Tibial nerve (tissue), 4 donors: ENCODE data around the gene IL1RAPL2. TPM values are rescaled to one million over a fixed set of nuclear protein-coding genes. Genes with fewer than 3 reads are reported as not detected.

Experiments used
- DNase-seq, 2 donors: peaks; one replicate each; pipeline ENCODE4 v3.0.0-alpha.2; 2019; ENCODE audit warnings: low spot score in 2 of 2
- H3K27ac ChIP-seq, 4 donors: fragments of 200-600 bp; sonication (generic) in 3 of 4; one replicate each; pipeline ENCODE4 v1.5.1; 2017 to 2019; ENCODE audit warnings: mild to moderate bottlenecking in 1 of 4
- H3K27me3 ChIP-seq, 2 donors: fragments of 200-600 bp; sonication (generic) in 1 of 2; one replicate each; pipeline versions ENCODE4 v1.5.1 to v1.6.0; 2017 to 2019
- H3K36me3 ChIP-seq, 3 donors: fragments of 200-600 bp; sonication (generic); one replicate each; pipeline ENCODE4 v1.5.1; 2018 to 2019
- H3K4me1 ChIP-seq, 4 donors: fragments of 200-600 bp; sonication (generic) in 3 of 4; one replicate each; pipeline ENCODE4 v1.5.1; 2017 to 2019
- H3K4me3 ChIP-seq, 4 donors: fragments of 200-600 bp; sonication (generic) in 3 of 4; one replicate each; pipeline ENCODE4 v1.5.1; 2017 to 2019; ENCODE audit warnings: mild to moderate bottlenecking in 1 of 4, moderate library complexity in 1 of 4
- H3K9me3 ChIP-seq, 4 donors: fragments of 200-600 bp; sonication (generic) in 3 of 4; one replicate each; pipeline ENCODE4 v1.5.1; 2017 to 2019
- EP300 ChIP-seq, 2 donors: sonication (generic); formaldehyde crosslinking; IDR thresholded peaks; one replicate each; pipeline ENCODE4 v1.6.1; 2017; ENCODE audit warnings: antibody characterized with exemption in 2 of 2, mild to moderate bottlenecking in 1 of 2
- POLR2A ChIP-seq, 2 donors: fragments of 450-650 bp; IDR thresholded peaks; one replicate each; pipeline ENCODE4 v1.6.1; 2017; ENCODE audit warnings: antibody characterized with exemption in 2 of 2, mild to moderate bottlenecking in 2 of 2, moderate library complexity in 2 of 2
- WGBS, 2 donors: methylation state at CpG; one replicate each; pipeline ENCODE4 v1.1.5; 2018; 5-methylcytosine and 5-hydroxymethylcytosine counted together
- total RNA-seq, 4 donors: library from RNA; depleted of rRNA; stranded (reverse); fragments of >200 nt; gene quantifications; one replicate each; pipeline ENCODE4 v1.1.0, GENCODE V29; 2016
- TF ChIP-seq, protein P1 (sequence below), 5 experiments: fragments of 200-600 bp in 3 of 5; fragments of 450-650 bp in 2 of 5; sonication (generic) in 3 of 5; IDR thresholded peaks; one replicate each; pipeline ENCODE4 v1.5.1; 2016 to 2019; ENCODE audit warnings: antibody characterized with exemption in 5 of 5, mild to moderate bottlenecking in 3 of 5, moderate library complexity in 2 of 5

The IL1RAPL2 gene
- total RNA-seq, 4 donors from 2014 or later = not detected

DNA sequence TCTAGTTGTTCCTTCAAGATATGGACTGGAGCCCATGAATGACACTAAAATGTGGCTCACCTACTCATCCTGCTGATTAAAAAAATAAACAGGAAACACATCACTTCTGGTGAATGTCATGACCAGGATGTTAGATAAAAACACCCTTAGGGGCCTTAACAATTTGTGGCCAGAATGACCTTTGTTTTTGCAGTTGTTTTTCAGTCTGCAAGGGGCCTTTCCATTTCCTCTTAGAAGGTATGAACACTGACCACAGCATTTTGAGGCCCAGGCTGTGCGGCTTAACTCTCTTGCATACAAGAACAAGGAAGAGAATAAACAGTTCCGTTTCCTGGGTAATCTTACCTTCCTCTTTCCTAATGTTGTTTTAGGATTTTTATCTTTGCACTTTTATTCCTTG, 113.2 kb downstream of the IL1RAPL2 start:
- H3K4me1 ChIP-seq = no peaks in the 10 kb centered on the region
- H3K4me3 ChIP-seq = no peak overlapping the region
- no peak for DNase-seq
- H3K9me3 ChIP-seq = no peaks in the 10 kb centered on the region
- no peak for TF ChIP-seq EP300 (IDR thresholded peaks at IDR 0.05)
- no peak overlapping the region for H3K27ac ChIP-seq
- H3K27me3 ChIP-seq = peaks cover 0 to 11% of the 10 kb centered on the region in 2 donors
- H3K36me3 ChIP-seq = no peaks in the 10 kb centered on the region
- WGBS, 2 donors = 69 to 86% methylated on average over 2 of the region's 2 CpGs

DNA sequence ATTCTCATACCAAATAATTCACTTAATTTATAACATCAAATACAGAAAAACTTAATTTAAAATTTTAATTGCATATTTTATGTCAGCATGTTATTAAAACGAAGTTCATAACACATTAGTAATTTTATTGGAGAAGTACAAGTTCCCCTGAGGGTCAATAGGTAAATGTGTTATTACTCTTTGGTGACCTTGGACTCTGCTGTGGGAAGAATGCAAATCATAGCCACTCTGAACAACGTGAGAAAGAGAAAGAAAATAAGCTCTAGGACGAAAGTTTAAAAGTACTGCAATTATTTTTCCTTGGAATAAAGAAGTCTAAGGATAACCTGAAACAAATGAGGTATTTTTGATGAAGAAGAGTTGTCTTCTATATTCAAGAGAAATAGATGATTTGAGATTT, 115.2 kb downstream of the IL1RAPL2 start:
- Histone ChIP-seq H3K4me1 (no peaks in the 10 kb centered on the region), H3K27ac (no peak overlapping the region), H3K9me3 (no peaks in the 10 kb centered on the region), H3K4me3 (no peak overlapping the region), H3K36me3 (no peaks in the 10 kb centered on the region), H3K27me3 (peaks cover 0 to 11% of the 10 kb centered on the region in 2 donors)
- no peak for DNase-seq
- 49 to 60% methylated on average over 3 of the region's 3 CpGs for WGBS, 2 donors
- TF ChIP-seq EP300 (IDR thresholded peaks at IDR 0.05) (no peak), POLR2A (IDR thresholded peaks at IDR 0.05) (no peak)
- TF ChIP-seq, protein P1, sequence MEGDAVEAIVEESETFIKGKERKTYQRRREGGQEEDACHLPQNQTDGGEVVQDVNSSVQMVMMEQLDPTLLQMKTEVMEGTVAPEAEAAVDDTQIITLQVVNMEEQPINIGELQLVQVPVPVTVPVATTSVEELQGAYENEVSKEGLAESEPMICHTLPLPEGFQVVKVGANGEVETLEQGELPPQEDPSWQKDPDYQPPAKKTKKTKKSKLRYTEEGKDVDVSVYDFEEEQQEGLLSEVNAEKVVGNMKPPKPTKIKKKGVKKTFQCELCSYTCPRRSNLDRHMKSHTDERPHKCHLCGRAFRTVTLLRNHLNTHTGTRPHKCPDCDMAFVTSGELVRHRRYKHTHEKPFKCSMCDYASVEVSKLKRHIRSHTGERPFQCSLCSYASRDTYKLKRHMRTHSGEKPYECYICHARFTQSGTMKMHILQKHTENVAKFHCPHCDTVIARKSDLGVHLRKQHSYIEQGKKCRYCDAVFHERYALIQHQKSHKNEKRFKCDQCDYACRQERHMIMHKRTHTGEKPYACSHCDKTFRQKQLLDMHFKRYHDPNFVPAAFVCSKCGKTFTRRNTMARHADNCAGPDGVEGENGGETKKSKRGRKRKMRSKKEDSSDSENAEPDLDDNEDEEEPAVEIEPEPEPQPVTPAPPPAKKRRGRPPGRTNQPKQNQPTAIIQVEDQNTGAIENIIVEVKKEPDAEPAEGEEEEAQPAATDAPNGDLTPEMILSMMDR (IDR thresholded peaks at IDR 0.05) = no peak

DNA sequence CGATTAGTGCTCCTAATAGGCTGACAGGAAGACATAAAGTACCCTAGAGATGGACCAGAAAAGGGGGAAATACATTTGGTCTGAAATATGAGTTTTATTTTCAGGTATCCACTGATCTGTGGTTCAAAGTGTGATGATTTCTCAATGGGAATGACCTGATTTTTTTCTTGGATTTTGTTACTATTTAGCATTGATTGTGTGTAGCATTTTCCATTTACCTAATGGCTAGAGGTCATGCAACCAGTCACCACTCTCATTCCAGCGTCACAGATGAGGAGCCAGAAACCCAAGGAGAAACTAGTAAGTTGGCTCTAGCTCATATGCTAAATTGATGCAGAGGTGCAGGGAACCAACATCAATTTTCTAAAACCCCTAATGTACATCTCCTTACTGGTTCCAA, 118.1 kb downstream of the IL1RAPL2 start:
- TF ChIP-seq EP300 (IDR thresholded peaks at IDR 0.05) (no peak), POLR2A (IDR thresholded peaks at IDR 0.05) (no peak)
- TF ChIP-seq, protein P1 (IDR thresholded peaks at IDR 0.05) = no peak
- Histone ChIP-seq H3K9me3 (no peaks in the 10 kb centered on the region), H3K27me3 (peaks cover 0 to 11% of the 10 kb centered on the region in 2 donors), H3K4me1 (no peaks in the 10 kb centered on the region), H3K4me3 (no peak overlapping the region), H3K27ac (no peak overlapping the region), H3K36me3 (no peaks in the 10 kb centered on the region)
- WGBS, 2 donors = 79 to 91% methylated on average over 2 of the region's 2 CpGs
- no peak for DNase-seq

DNA sequence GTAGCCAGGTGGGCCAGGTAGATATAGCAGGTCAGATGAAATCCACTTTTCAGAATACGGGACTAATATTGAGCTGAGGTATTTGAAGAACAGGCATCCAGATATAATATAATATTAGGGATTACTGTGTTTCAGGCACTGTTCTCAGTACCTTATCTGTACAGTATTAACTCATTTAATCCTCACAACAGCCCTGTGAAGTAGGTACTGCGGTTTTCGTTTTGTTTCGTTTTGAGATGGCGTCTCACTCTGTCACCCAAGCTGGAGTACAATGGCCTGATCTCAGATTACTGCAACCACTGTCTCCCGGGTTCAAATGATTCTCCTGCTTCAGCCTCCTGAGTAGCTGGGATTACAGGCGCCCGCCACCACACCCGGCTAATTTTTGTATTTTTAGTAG, 129.6 kb downstream of the IL1RAPL2 start:
- Histone ChIP-seq H3K36me3 (no peaks in the 10 kb centered on the region), H3K27me3 (no peaks in the 10 kb centered on the region), H3K9me3 (no peaks in the 10 kb centered on the region), H3K27ac (no peak overlapping the region), H3K4me3 (no peak overlapping the region), H3K4me1 (no peaks in the 10 kb centered on the region)
- DNase-seq = no peak
- TF ChIP-seq EP300 (IDR thresholded peaks at IDR 0.05) (no peak), POLR2A (IDR thresholded peaks at IDR 0.05) (no peak)
- TF ChIP-seq, protein P1 (IDR thresholded peaks at IDR 0.05) = no peak
- WGBS, 2 donors = 89 to 98% methylated on average over 9 of the region's 9 CpGs

DNA sequence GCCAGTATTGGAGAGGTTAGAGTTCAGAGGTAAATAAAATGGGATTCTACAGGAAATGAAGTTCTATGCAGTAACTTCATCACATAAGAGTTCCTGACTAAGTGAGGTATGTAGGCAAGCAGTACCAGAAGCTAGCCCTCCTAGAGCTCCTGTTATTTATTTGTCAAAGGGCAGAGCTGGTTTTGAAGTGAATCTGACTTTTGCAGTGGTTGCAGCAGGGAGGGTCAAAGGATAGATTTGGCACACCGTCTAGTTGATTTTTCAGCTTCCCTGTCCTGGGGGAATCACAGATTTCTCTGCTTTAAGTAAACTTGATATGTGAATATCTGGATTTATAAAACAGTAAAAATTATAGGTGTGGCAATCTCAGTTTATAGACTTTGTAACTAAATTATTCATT, 130.7 kb downstream of the IL1RAPL2 start:
- Histone ChIP-seq H3K4me1 (no peaks in the 10 kb centered on the region), H3K27me3 (no peaks in the 10 kb centered on the region), H3K36me3 (no peaks in the 10 kb centered on the region), H3K4me3 (no peak overlapping the region), H3K27ac (no peak overlapping the region), H3K9me3 (no peaks in the 10 kb centered on the region)
- TF ChIP-seq, protein P1 (IDR thresholded peaks at IDR 0.05) = no peak
- TF ChIP-seq EP300 (IDR thresholded peaks at IDR 0.05) = no peak
- TF ChIP-seq POLR2A (IDR thresholded peaks at IDR 0.05) = no peak
- no peak for DNase-seq
- 0 to 33% methylated on average over 1 of the region's 1 CpG for WGBS, 2 donors

DNA sequence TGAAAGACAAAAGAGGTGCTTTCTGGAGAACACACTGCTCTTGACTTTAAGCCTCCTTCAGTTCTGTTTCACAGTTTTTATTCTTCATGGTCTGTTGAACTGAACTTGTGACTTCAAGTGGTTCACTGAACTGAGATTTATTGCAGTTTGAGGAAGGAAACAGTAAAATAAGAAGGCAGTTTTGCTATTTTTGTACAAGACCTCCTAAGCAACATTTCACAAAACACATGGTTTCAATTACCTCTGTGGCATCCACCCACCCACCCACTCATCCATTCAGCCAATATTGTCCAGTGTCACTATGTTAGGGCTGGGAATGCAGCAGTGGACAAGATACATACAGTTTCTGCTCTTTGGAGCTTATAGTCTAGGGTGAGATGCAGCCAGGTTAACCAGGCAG, 131.3 kb downstream of the IL1RAPL2 start:
- H3K36me3 ChIP-seq = no peaks in the 10 kb centered on the region
- no peaks in the 10 kb centered on the region for H3K4me1 ChIP-seq
- TF ChIP-seq POLR2A (IDR thresholded peaks at IDR 0.05) (no peak), EP300 (IDR thresholded peaks at IDR 0.05) (no peak)
- TF ChIP-seq, protein P1 (IDR thresholded peaks at IDR 0.05) = no peak
- H3K27ac ChIP-seq = no peak overlapping the region
- H3K9me3 ChIP-seq = no peaks in the 10 kb centered on the region
- no peak overlapping the region for H3K4me3 ChIP-seq
- DNase-seq = no peak
- no peaks in the 10 kb centered on the region for H3K27me3 ChIP-seq
